HUES48 (cell line): Measurements from ENCODE around the gene RNF39.
"Not testable (repeated sequence)": the region's sequence is repeated elsewhere in the genome, so short reads cannot be mapped to it uniquely, and the experiment has no call there.

Experiments used
- H3K27ac ChIP-seq: one replicate; pipeline ENCODE4 v1.7.0; 2013; ENCODE audit warnings: low read depth, low read length, inconsistent platforms
- H3K27me3 ChIP-seq: 2 replicates; pipeline ENCODE4 v1.6.1; 2013; ENCODE audit warnings: mild to moderate bottlenecking, low read length; ENCODE audit not compliant: control insufficient read depth, insufficient read depth
- H3K36me3 ChIP-seq: 2 replicates; pipeline ENCODE4 v1.6.1; 2013; ENCODE audit warnings: low read length; ENCODE audit not compliant: control insufficient read depth, insufficient read depth
- H3K4me1 ChIP-seq: 2 replicates; pipeline ENCODE4 v1.6.1; 2013; ENCODE audit warnings: mild to moderate bottlenecking, low read length; ENCODE audit not compliant: control insufficient read depth, insufficient read depth
- H3K4me3 ChIP-seq: 2 replicates; pipeline ENCODE4 v1.5.1; 2013; ENCODE audit warnings: mild to moderate bottlenecking, low read depth, low read length
- H3K9ac ChIP-seq: 2 replicates; pipeline ENCODE4 v1.6.1; 2013; ENCODE audit warnings: mild to moderate bottlenecking, low read depth, low read length, moderate library complexity
- H3K9me3 ChIP-seq: 2 replicates; pipeline ENCODE4 v1.6.1; 2013; ENCODE audit warnings: low read length; ENCODE audit not compliant: control insufficient read depth, insufficient read depth

Gene RNF39

DNA sequence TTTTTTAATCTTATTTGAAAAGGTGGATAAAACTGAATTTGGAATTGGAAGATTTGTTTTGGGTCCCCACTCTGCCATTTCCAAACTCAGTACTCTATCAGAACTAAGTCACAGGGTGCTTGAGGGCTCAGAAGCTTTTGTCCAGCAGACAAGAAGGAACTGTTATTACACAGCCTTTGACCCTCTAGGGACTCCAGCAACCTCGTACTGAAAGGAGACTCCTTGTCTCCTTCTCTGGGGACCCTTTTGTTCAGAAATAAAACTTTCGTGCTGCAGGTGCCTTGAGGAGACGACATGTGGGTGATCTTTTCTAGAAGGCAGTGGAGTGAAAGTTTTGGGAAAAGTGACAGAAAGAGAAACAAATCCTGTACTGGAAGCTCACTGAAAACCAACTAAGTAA lies 21.9 kb downstream of the RNF39 start:
- Histone ChIP-seq H3K9me3 (no peaks in the 10 kb centered on the region), H3K27me3 (no peaks in the 10 kb centered on the region), H3K4me1 (no peaks in the 10 kb centered on the region), H3K9ac (no peak overlapping the region), H3K4me3 (no peak overlapping the region), H3K36me3 (peaks cover 6% of the 10 kb centered on the region; the same call in 1 of the 2 replicates), H3K27ac (no peak overlapping the region)

GRCh38 chr6:30047220-30047619 lies 28.3 kb downstream of the RNF39 start:
- Histone ChIP-seq H3K27ac (no peak overlapping the region), H3K9ac (no peak overlapping the region), H3K27me3 (no peaks in the 10 kb centered on the region), H3K4me3 (no peak overlapping the region), H3K9me3 (no peaks in the 10 kb centered on the region), H3K36me3 (no peaks in the 10 kb centered on the region), H3K4me1 (no peaks in the 10 kb centered on the region)

DNA sequence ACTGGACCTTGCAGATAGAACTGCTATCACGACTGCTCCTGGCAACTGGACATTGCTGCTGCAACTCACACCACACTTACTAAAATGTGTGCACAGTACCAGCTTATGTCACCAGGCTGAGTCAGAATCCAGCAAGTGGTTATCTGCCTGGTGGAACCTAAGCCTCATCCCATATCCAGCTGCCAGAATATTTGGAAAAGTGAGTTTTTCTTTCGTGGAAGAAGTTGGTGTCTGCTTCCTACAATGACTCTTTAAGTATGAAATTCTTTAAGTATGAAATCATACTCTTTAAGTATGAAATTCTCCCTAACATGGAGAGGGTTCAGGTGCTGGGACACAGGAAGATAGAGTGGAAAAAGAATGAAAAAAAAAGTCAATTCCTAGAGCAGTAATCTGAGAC lies 30.9 kb downstream of the RNF39 start:
- H3K9me3 ChIP-seq, result no peaks in the 10 kb centered on the region
- H3K4me3 ChIP-seq, result no peak overlapping the region
- no peaks in the 10 kb centered on the region for H3K27me3 ChIP-seq
- H3K9ac ChIP-seq, result no peak overlapping the region
- H3K4me1 ChIP-seq, result no peaks in the 10 kb centered on the region
- H3K36me3 ChIP-seq, result no peaks in the 10 kb centered on the region
- H3K27ac ChIP-seq, result no peak overlapping the region

DNA sequence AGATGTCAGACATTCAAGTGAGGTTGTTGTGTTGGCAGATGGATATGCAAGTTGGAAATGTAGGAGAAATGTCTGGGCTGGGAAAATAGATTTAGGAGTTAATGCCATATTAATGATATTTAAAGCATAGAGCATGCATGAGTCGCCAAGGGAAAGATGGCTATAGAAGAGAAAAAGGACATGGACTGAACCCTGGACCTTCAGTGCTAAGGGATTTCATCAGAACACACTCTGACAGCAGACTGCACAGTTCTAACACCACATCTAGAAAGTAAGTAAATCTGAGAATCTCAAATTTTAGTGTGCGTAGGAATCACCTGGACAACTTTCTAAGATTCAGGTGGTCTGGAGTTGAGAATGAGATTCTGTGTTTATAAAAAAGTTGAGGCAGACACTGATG lies 31.8 kb downstream of the RNF39 start:
- H3K9ac ChIP-seq, result no peak overlapping the region
- H3K4me1 ChIP-seq, result no peaks in the 10 kb centered on the region
- H3K27me3 ChIP-seq, result no peaks in the 10 kb centered on the region
- H3K9me3 ChIP-seq, result no peaks in the 10 kb centered on the region
- H3K36me3 ChIP-seq, result no peaks in the 10 kb centered on the region
- H3K27ac ChIP-seq, result no peak overlapping the region
- no peak overlapping the region for H3K4me3 ChIP-seq

DNA sequence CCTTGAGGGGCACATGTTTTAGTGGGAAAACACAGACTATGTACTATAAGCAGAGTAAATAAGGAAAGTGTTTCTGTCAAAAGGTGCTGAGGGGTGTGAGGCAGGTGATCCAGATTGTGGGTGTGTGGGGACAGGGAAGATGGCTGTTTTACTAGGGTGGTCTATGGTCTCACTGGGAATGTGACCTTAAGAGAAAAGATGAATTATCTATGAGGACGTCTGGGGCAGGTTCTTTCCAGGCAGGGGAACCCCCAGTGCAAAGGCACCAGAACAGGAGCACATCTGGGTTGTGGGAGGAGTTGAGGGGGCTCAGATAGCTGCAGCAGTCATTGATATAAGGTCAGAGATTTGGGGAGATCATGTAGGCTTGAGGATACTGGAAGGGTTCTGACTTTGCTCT lies 32.7 kb downstream of the RNF39 start:
- no peaks in the 10 kb centered on the region for H3K27me3 ChIP-seq
- no peaks in the 10 kb centered on the region for H3K36me3 ChIP-seq
- H3K9me3 ChIP-seq, result no peaks in the 10 kb centered on the region
- no peak overlapping the region for H3K9ac ChIP-seq
- no peaks in the 10 kb centered on the region for H3K4me1 ChIP-seq
- H3K4me3 ChIP-seq, result no peak overlapping the region
- H3K27ac ChIP-seq, result no peak overlapping the region

DNA sequence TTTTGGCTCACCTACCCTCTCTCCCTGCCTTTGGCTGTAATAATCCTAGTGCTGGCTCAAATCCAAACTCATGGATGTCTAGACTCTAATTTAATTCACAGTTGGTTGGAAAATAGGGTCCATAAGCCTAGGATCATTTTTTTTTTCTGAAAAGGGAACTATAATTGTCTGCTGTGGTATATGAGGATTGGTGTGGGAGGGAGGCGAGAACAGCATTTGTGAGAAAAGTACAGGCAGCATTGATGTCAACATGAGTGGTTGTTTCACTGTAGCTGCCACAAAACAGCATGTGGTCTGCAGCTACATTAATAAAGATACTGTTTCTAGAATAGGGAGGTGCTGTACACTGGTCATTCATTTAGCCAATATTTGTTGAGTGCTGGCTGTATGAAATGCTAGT lies 33.1 kb downstream of the RNF39 start:
- Histone ChIP-seq H3K36me3 (no peaks in the 10 kb centered on the region), H3K4me1 (no peaks in the 10 kb centered on the region), H3K9ac (no peak overlapping the region), H3K9me3 (no peaks in the 10 kb centered on the region), H3K27me3 (no peaks in the 10 kb centered on the region), H3K27ac (no peak overlapping the region), H3K4me3 (no peak overlapping the region)

GRCh38 chr6:30041821-30042220 lies 33.7 kb downstream of the RNF39 start:
- no peaks in the 10 kb centered on the region for H3K4me1 ChIP-seq
- H3K4me3 ChIP-seq, result no peak overlapping the region
- H3K9ac ChIP-seq, result no peak overlapping the region
- H3K27me3 ChIP-seq, result no peaks in the 10 kb centered on the region
- H3K9me3 ChIP-seq, result no peaks in the 10 kb centered on the region
- no peak overlapping the region for H3K27ac ChIP-seq
- H3K36me3 ChIP-seq, result no peaks in the 10 kb centered on the region

DNA sequence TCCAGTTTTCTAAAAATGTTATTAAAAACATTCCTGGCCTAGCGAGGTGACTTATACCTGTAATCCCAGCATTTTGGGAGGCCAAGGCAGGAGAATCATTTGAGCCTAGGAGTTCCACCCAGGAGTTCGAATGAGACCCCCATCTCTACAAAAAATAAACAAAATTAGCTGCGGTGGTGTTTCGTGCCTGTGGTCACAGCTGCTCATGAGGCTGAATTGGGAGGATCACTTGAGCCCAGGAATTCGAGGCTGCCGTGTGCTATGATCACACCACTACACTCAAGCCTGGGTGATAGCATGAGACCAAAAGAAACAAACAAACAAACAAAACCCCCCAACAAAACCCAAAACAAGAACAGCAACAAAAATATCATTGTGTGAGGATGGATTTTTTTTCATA lies 34.3 kb downstream of the RNF39 start:
- Histone ChIP-seq H3K9ac (no peak overlapping the region), H3K27me3 (no peaks in the 10 kb centered on the region), H3K9me3 (no peaks in the 10 kb centered on the region), H3K4me1 (no peaks in the 10 kb centered on the region), H3K27ac (no peak overlapping the region), H3K4me3 (no peak overlapping the region), H3K36me3 (no peaks in the 10 kb centered on the region)

DNA sequence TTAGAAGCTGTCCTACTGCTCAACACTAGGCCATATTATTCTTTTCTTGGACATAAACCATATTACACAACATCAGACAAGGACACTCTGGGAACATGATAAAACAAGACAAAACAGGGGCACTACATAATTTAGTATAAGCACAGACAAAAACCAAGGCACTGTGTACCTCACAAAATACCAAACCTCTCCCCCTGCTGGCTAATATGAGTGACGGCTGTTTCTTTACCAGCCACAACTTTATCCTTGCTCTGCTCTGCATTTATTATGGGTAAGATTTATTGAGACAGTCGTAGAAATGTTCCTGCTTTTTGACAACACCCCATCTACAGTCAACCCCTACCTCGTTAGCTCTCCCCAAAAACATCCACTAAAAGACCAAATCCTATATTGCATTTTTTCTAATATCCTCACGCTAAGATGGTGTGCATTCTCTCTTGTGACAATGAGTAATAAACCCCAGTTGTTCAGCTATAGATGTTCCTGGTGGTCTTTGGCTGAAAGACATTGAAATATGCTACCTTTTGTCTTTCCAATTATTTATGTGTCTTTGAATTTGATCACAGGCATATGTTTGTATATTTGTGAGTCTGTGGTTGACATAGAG lies 38.3 kb downstream of the RNF39 start:
- Histone ChIP-seq H3K9ac (no peak overlapping the region), H3K4me1 (no peaks in the 10 kb centered on the region), H3K27ac (no peak overlapping the region), H3K9me3 (no peaks in the 10 kb centered on the region), H3K36me3 (no peaks in the 10 kb centered on the region), H3K27me3 (no peaks in the 10 kb centered on the region), H3K4me3 (no peak overlapping the region)

- Histone ChIP-seq H3K9ac (no peak overlapping the region), H3K36me3 (no peaks in the 10 kb centered on the region), H3K4me1 (no peaks in the 10 kb centered on the region), H3K27me3 (no peaks in the 10 kb centered on the region), H3K27ac (no peak overlapping the region), H3K4me3 (no peak overlapping the region), H3K9me3 (no peaks in the 10 kb centered on the region)
Observed at GRCh38 chr6:30035784-30036183, 39.8 kb downstream of the RNF39 start.

- H3K4me3 ChIP-seq, H3K4me1 ChIP-seq, H3K27me3 ChIP-seq, H3K27ac ChIP-seq, H3K9ac ChIP-seq, H3K9me3 ChIP-seq, H3K36me3 ChIP-seq: not testable (repeated sequence)
Observed at GRCh38 chr6:30033440-30033839, 42.1 kb downstream of the RNF39 start.

DNA sequence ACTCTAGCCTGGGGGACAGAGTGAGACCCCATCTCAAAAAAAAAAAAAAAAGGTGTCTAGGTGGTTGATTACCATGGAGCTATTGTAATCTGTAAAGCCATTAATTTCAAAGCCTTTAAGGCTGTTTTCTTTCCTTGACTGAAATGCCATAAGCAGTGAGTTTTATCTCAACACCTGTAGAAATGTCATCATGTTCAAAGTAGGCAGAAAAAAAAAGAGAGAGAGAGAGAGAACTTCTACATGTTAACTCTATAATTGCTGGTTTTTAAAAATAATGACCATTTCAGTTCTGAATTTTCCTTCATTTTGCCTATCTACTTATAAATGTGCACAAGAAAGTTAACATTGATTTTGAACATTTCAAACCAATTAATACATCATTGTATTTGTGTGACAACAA lies 44.2 kb downstream of the RNF39 start:
- Histone ChIP-seq H3K9me3 (no peaks in the 10 kb centered on the region), H3K4me1 (no peaks in the 10 kb centered on the region), H3K9ac (no peak overlapping the region)

More for the DNA sequence above, 44.2 kb downstream of the RNF39 start:
- H3K27ac ChIP-seq, result no peak overlapping the region
- H3K36me3 ChIP-seq, result no peaks in the 10 kb centered on the region
- H3K27me3 ChIP-seq, result no peaks in the 10 kb centered on the region
- no peak overlapping the region for H3K4me3 ChIP-seq
